ENCODE results near the gene DBNL.
A peak's percentile ranks its signal among the peaks of the same experiment; 100 is the strongest.

Gene DBNL

DNA sequence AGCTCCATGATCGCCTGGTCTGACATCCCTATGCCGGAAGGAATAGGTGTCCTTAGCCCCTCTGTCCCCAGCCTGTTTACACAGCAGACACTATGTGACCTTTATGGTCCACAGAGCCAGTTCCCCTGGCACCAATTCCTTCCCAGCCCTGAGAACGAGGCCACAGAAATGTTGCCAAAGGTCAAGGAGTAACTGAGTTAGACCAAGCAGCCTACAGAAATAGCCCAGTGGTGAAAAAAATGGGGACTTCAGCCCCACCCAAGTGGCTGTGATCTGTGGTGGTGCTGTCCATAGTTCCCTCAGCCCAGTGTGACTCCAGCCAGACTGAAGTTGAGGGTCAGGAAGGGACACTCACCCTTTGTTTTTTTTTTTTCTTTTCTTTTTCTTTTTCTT lies 18.4 kb downstream of the DBNL start:
- peaks cover 51% of the 10 kb centered on the region for H3K36me3 ChIP-seq (ENCODE audit: insufficient read depth, insufficient read length, low read length)
- H3K9ac ChIP-seq (ENCODE audit: insufficient read length, low read depth): no peak overlapping the region
- H3K9me3 ChIP-seq (ENCODE audit: insufficient read depth, low read length): no peaks in the 10 kb centered on the region
- H3K4me1 ChIP-seq (ENCODE audit: insufficient read depth, insufficient read length): peaks cover 31% of the 10 kb centered on the region
- H3K27me3 ChIP-seq (ENCODE audit: insufficient read depth, insufficient read length): no peaks in the 10 kb centered on the region
- TF ChIP-seq YY1 (IDR thresholded peaks at IDR 0.05; ENCODE audit: insufficient read depth, insufficient read length) (no peak), SUZ12 (IDR thresholded peaks at IDR 0.05; ENCODE audit: extremely low read depth, insufficient read depth, insufficient read length) (no peak), ZNF274 (IDR thresholded peaks at IDR 0.05; ENCODE audit: low read depth, low read length) (no peak)
- H3K4me3 ChIP-seq (ENCODE audit: insufficient read length, low read depth): no peak overlapping the region
- DNase-seq (ENCODE audit: low read depth, low spot score): no peak

DNA sequence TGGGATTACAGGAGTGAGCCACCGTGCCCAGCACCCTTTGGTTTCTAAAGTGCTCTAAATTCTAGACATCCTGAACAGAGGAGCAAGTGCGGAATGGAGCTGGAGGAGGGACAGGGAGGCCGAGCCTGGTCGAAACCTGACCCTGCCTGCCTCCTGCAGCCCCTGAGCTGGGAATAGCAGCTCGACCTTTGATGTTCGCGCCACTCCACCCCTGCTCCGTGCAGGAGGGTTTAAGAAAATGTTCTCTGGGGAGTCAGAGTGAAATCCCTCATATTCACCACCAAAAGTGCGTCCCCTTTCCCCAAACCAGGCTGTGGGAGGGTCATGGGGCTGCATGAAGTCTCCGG lies 19.0 kb downstream of the DBNL start:
- TF ChIP-seq ZNF274 (IDR thresholded peaks at IDR 0.05; ENCODE audit: low read depth, low read length): no peak
- TF ChIP-seq SUZ12 (IDR thresholded peaks at IDR 0.05; ENCODE audit: extremely low read depth, insufficient read depth, insufficient read length): no peak
- TF ChIP-seq YY1 (IDR thresholded peaks at IDR 0.05; ENCODE audit: insufficient read depth, insufficient read length): no peak
- H3K27me3 ChIP-seq (ENCODE audit: insufficient read depth, insufficient read length): no peaks in the 10 kb centered on the region
- no peaks in the 10 kb centered on the region for H3K9me3 ChIP-seq (ENCODE audit: insufficient read depth, low read length)
- peak overlapping the region; percentile 26 for H3K4me3 ChIP-seq (ENCODE audit: insufficient read length, low read depth)
- H3K9ac ChIP-seq (ENCODE audit: insufficient read length, low read depth): peak overlapping the region; percentile 75
- peaks cover 44% of the 10 kb centered on the region for H3K36me3 ChIP-seq (ENCODE audit: insufficient read depth, insufficient read length, low read length)
- peaks cover 31% of the 10 kb centered on the region for H3K4me1 ChIP-seq (ENCODE audit: insufficient read depth, insufficient read length)
- no peak for DNase-seq (ENCODE audit: low read depth, low spot score)

- peak overlapping the region; percentile 26 for H3K4me3 ChIP-seq (ENCODE audit: insufficient read length, low read depth)
- no peaks in the 10 kb centered on the region for H3K9me3 ChIP-seq (ENCODE audit: insufficient read depth, low read length)
- peaks cover 39% of the 10 kb centered on the region for H3K36me3 ChIP-seq (ENCODE audit: insufficient read depth, insufficient read length, low read length)
- DNase-seq (ENCODE audit: low read depth, low spot score): no peak
- TF ChIP-seq ZNF274 (IDR thresholded peaks at IDR 0.05; ENCODE audit: low read depth, low read length) (no peak), SUZ12 (IDR thresholded peaks at IDR 0.05; ENCODE audit: extremely low read depth, insufficient read depth, insufficient read length) (no peak), YY1 (IDR thresholded peaks at IDR 0.05; ENCODE audit: insufficient read depth, insufficient read length) (no peak)
- no peaks in the 10 kb centered on the region for H3K27me3 ChIP-seq (ENCODE audit: insufficient read depth, insufficient read length)
- peak overlapping the region; percentile 75 for H3K9ac ChIP-seq (ENCODE audit: insufficient read length, low read depth)
- peaks cover 31% of the 10 kb centered on the region for H3K4me1 ChIP-seq (ENCODE audit: insufficient read depth, insufficient read length)
Observed at GRCh38 chr7:44063894-44064651, 19.6 kb downstream of the DBNL start.

DNA sequence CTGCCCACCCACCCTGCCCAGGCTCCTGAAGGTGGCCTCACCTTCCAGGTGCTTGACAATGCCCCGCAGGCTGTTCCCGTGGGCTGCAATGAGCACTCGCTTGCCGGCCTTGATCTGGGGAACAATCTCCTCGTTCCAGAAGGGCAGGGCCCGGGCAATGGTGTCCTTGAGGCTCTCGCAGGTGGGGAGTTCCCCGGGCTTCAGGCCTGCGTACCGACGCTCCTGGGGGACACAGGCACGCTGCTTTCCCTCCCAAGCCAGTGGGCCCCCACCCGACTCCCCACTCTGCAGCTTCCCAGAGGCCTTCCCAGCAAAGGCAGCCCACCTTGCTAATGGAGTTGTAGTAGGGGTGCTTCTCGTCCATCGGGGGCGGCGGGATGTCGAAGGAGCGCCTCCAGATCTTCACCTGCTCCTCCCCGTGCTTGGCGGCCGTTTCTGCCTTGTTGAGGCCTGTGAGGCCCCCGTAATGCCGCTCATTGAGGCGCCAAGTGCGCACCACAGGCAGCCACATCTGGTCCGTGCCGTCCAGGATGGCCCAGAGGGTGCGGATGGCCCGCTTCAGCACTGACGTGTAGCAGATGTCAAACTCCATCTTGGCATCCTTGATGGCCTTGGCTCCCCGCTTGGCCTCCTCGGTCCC lies 20.4 kb downstream of the DBNL start:
- Histone ChIP-seq H3K9ac (ENCODE audit: insufficient read length, low read depth) (peak overlapping the region; percentile 6), H3K4me1 (ENCODE audit: insufficient read depth, insufficient read length) (peaks cover 31% of the 10 kb centered on the region), H3K4me3 (ENCODE audit: insufficient read length, low read depth) (no peak overlapping the region), H3K36me3 (ENCODE audit: insufficient read depth, insufficient read length, low read length) (peaks cover 30% of the 10 kb centered on the region), H3K9me3 (ENCODE audit: insufficient read depth, low read length) (no peaks in the 10 kb centered on the region), H3K27me3 (ENCODE audit: insufficient read depth, insufficient read length) (no peaks in the 10 kb centered on the region)
- DNase-seq (ENCODE audit: low read depth, low spot score): no peak
- TF ChIP-seq SUZ12 (IDR thresholded peaks at IDR 0.05; ENCODE audit: extremely low read depth, insufficient read depth, insufficient read length) (no peak), YY1 (IDR thresholded peaks at IDR 0.05; ENCODE audit: insufficient read depth, insufficient read length) (no peak)

DNA sequence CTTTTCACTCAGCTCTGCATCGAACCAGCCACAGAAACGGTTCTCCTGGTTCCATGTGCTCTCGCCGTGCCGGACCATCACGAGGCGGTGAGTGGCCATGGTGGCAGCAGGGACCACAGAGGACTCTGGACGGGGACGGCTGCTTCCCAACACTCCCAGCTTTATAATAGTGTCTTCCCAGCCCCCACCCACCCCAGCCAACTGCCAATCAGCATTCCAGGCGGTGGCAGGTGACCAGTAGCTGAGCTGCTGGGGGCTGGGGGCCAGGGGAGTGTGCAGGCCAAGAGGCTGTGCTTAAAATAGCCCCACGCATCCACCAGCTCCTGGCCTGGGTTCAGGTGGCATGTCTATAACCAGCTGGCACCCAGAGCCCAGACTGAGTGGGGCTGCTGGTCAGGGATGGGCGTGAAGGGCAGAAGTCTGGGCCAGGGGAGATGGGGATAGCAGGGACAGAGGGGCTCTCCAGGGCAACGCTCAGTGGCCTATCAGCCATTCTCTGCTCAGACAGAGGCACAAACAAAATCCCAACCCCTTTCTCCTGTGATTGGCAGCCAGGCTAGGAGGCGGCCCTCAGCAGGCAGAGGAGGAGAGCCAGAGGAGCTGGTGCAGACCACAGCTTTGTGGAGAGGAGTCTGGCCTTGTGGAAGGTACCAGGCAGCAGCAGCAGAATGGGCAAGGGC lies 21.1 kb downstream of the DBNL start, which contains the start of gene PGAM2:
TSS of gene PGAM2 (minus strand) at position 137 of the 680 bp plus-strand sequence. CDS start at position 99, 38 bp downstream.
- Histone ChIP-seq H3K9ac (ENCODE audit: insufficient read length, low read depth) (peak within 1 kb of the TSS; percentile 47), H3K36me3 (ENCODE audit: insufficient read depth, insufficient read length, low read length) (peaks cover 24% of the 10 kb centered on the region), H3K4me1 (ENCODE audit: insufficient read depth, insufficient read length) (peaks cover 31% of the 10 kb centered on the region), H3K9me3 (ENCODE audit: insufficient read depth, low read length) (no peaks in the 10 kb centered on the region), H3K27me3 (ENCODE audit: insufficient read depth, insufficient read length) (no peaks in the 10 kb centered on the region), H3K4me3 (ENCODE audit: insufficient read length, low read depth) (no peak within 1 kb of the TSS)
- DNase-seq (ENCODE audit: low read depth, low spot score): peak; percentile 57
- TF ChIP-seq SUZ12 (IDR thresholded peaks at IDR 0.05; ENCODE audit: extremely low read depth, insufficient read depth, insufficient read length): no peak
- no peak for TF ChIP-seq ZNF274 (IDR thresholded peaks at IDR 0.05; ENCODE audit: low read depth, low read length)

- H3K4me3 ChIP-seq (ENCODE audit: insufficient read length, low read depth): no peak overlapping the region
- TF ChIP-seq SUZ12 (IDR thresholded peaks at IDR 0.05; ENCODE audit: extremely low read depth, insufficient read depth, insufficient read length) (no peak), YY1 (IDR thresholded peaks at IDR 0.05; ENCODE audit: insufficient read depth, insufficient read length) (no peak), ZNF274 (IDR thresholded peaks at IDR 0.05; ENCODE audit: low read depth, low read length) (no peak)
Observed at GRCh38 chr7:44066111-44066460, 21.6 kb downstream of the DBNL start.

DNA sequence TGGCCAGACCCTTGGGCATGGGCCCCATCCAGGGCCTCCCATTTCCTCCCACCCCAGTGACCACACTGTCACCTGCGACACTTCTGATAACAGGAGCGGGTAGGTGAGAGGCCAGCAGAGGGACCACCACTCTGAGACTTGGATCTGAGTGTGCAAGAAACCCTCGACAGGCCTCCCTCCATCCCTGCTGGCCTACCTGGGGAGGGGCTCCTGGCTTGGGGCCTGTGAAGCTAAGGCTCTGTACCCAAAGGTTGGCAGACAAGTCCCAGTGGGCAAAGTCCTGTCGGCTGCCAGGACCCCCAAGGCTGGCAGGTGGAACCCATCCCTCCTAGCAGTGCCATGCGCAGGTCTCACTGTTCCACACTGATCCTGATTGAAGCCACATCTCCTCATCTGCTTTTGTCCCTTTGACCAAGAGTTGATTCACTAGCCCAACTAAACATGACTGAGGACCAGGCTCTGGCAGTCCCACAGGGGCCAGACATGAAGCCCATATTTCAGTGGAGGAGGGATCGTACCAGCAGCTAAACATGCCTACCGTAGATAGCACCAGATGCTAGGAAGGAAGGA lies 22.1 kb downstream of the DBNL start:
- no peak overlapping the region for H3K4me3 ChIP-seq (ENCODE audit: insufficient read length, low read depth)
- TF ChIP-seq SUZ12 (IDR thresholded peaks at IDR 0.05; ENCODE audit: extremely low read depth, insufficient read depth, insufficient read length) (no peak), YY1 (IDR thresholded peaks at IDR 0.05; ENCODE audit: insufficient read depth, insufficient read length) (no peak), ZNF274 (IDR thresholded peaks at IDR 0.05; ENCODE audit: low read depth, low read length) (no peak)
- H3K36me3 ChIP-seq (ENCODE audit: insufficient read depth, insufficient read length, low read length): peaks cover 19% of the 10 kb centered on the region
- peak overlapping the region; percentile 11 for H3K9ac ChIP-seq (ENCODE audit: insufficient read length, low read depth)
- peaks cover 31% of the 10 kb centered on the region for H3K4me1 ChIP-seq (ENCODE audit: insufficient read depth, insufficient read length)
- no peak for DNase-seq (ENCODE audit: low read depth, low spot score)
- no peaks in the 10 kb centered on the region for H3K9me3 ChIP-seq (ENCODE audit: insufficient read depth, low read length)
- H3K27me3 ChIP-seq (ENCODE audit: insufficient read depth, insufficient read length): no peaks in the 10 kb centered on the region

More at GRCh38 chr7:44066111-44066460, 21.6 kb downstream of the DBNL start:
- peak overlapping the region; percentile 11 for H3K9ac ChIP-seq (ENCODE audit: insufficient read length, low read depth)
- no peaks in the 10 kb centered on the region for H3K9me3 ChIP-seq (ENCODE audit: insufficient read depth, low read length)
- no peak for DNase-seq (ENCODE audit: low read depth, low spot score)
- H3K27me3 ChIP-seq (ENCODE audit: insufficient read depth, insufficient read length): no peaks in the 10 kb centered on the region
- peaks cover 31% of the 10 kb centered on the region for H3K4me1 ChIP-seq (ENCODE audit: insufficient read depth, insufficient read length)
- H3K36me3 ChIP-seq (ENCODE audit: insufficient read depth, insufficient read length, low read length): peaks cover 20% of the 10 kb centered on the region
